ENCODE measurements around the gene AMACR. TPM values are rescaled to one million over a fixed set of nuclear protein-coding genes. Genes with fewer than 3 reads are reported as not detected.
"Not testable (repeated sequence)": the region's sequence is repeated elsewhere in the genome, so short reads cannot be mapped to it uniquely, and the experiment has no call there.

AMACR gene
- total and polyA plus RNA-seq, 4 experiments from 2014 or later, result 5.2 to 9.2 (median 7.4) TPM

DNA sequence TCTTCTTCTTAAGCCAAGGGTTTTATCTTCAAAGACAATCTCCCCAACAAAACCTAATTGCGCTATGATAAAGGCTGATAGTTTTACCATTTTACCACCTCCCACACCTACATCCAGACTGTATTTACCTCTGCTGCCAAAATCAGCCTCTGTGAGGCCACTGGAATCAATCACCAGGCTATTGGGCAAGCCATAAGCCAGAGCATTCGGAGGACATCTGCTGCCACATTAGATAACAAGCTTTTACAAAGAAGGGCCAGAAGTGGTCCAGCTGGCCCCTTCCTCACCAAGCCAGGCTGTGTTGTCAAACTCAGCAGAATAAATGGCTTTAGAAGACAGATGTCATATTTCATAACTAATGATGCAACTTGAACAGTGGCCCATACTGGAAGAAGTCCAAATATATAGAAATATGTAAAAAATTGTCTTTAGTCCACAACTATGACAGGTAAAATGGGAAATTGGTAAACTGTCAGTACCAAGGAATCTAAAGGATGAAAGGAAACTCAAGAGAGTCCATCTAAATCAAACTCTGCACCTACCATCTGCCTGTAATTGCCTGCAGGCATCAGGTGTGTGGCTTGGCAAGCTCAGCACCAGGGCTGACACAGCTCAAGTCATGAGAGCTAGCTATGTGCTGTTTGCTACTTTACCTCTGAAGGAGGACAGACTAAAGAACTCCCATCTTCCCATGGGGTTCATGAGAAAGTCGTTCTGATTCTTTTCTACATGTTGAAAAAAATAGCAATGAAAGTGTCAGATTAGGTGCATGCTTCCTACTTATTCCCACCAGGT is 39.4 kb downstream of the AMACR start:
- POLR2A ChIA-PET (ENCODE audit: partially characterized antibody), result no interaction called here
- H3K9me3 Mint-ChIP-seq, result no peaks in the 10 kb centered on the region
- H3K4me1 ChIP-seq (ENCODE audit: insufficient read depth, low read length), result no peaks in the 10 kb centered on the region
- no peaks in the 10 kb centered on the region for H3K27me3 ChIP-seq (ENCODE audit: insufficient read depth, low read length)
- peak overlapping the region in 1 of 7 donors; percentile 58 for H3K27ac Mint-ChIP-seq
- peaks cover 4 to 17% (median 8%) of the 10 kb centered on the region in 4 donors for H3K4me1 Mint-ChIP-seq
- H3K27me3 Mint-ChIP-seq, result no peaks in the 10 kb centered on the region
- H3K36me3 ChIP-seq (ENCODE audit: insufficient read depth, low read length), result no peaks in the 10 kb centered on the region
- H3K36me3 Mint-ChIP-seq, result no peaks in the 10 kb centered on the region
- intact Hi-C loops (cut with micrococcal nuclease), result no loop called here
- no peak overlapping the region for H3K27ac ChIP-seq (ENCODE audit: low read depth, low read length)
- H3K4me3 ChIP-seq (ENCODE audit: low read length in 2 of 2), result no peak overlapping the region
- CTCF ChIA-PET (ENCODE audit: partially characterized antibody), result interaction anchor here (0.7 to 3.7 kb wide), 6 partner anchors 10 to 534 kb away, joined by 3 to 28 read pairs (median 6); partner anchors contain the start of gene TARS1
- H3K4me3 Mint-ChIP-seq, result no peak overlapping the region
- H3K9me3 ChIP-seq (ENCODE audit: control insufficient read depth in 1 of 2, low read length in 2 of 2), result no peaks in the 10 kb centered on the region
- no peak for DNase-seq

DNA sequence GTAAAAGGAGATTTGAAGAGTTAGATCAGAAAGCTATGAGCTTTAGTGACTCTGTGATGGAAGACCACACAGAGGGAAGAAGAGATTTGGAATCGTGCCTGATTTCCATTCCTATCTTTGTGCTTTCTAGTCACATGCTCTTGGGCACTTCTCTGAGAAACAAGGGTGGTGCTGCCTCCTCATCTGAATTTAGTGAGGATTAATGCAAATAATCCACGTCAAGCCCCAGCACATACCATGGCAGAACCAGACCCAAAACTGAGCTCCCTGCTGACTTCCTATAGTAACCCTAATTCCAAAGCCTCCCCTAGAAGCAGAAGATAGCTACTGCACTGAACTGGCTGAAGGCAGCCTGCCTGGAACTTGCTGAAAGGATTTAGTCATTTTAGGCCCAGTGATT is 41.0 kb downstream of the AMACR start:
- Histone ChIP-seq H3K9me3 (ENCODE audit: control insufficient read depth in 1 of 2, low read length in 2 of 2) (no peaks in the 10 kb centered on the region), H3K4me3 (ENCODE audit: low read length in 2 of 2) (no peak overlapping the region), H3K36me3 (ENCODE audit: insufficient read depth, low read length) (no peaks in the 10 kb centered on the region), H3K27me3 (ENCODE audit: insufficient read depth, low read length) (no peaks in the 10 kb centered on the region), H3K4me1 (ENCODE audit: insufficient read depth, low read length) (no peaks in the 10 kb centered on the region), H3K27ac (ENCODE audit: low read depth, low read length) (no peak overlapping the region)
- ChIA-PET CTCF (ENCODE audit: partially characterized antibody) (no interaction called here), POLR2A (ENCODE audit: partially characterized antibody) (no interaction called here)
- DNase-seq, result no peak
- intact Hi-C loops (cut with micrococcal nuclease), result no loop called here
- no peaks in the 10 kb centered on the region for H3K9me3 Mint-ChIP-seq
- H3K27me3 Mint-ChIP-seq, result no peaks in the 10 kb centered on the region
- no peak overlapping the region for H3K4me3 Mint-ChIP-seq
- peak overlapping the region in 1 of 7 donors; percentile 56 for H3K27ac Mint-ChIP-seq
- H3K4me1 Mint-ChIP-seq, result peaks cover 4 to 16% (median 8%) of the 10 kb centered on the region in 4 donors
- H3K36me3 Mint-ChIP-seq, result no peaks in the 10 kb centered on the region

DNA sequence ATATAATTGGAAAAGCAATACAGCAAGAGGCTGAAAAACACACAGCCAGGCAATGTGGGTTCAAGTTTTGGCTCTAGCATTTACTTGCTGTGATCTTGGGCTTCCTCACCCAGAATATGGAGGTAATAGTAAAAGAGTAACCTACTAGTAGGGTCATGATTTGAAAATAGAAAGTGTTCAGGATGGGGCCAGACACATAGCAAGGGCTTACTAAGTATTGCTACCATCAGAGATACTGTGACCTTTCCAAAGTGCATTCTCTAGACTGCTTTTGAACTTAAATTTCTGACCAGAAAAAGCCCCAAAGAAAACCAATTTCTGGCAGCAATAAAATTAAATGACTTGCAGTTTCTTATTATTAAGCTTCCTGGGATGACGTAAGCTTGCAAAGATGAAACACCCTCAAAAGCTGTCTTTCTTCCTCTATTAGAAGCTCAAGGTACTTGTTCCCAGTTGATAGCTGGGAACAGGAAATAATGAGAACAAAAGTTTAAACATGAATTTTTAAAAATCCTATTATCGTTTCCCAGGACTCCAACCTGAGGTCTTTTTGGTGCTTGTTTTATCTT is 43.6 kb downstream of the AMACR start:
- Mint-ChIP-seq H3K27me3 (peaks cover 0 to 1% of the 10 kb centered on the region in 2 donors), H3K4me1 (peaks cover 4 to 16% (median 8%) of the 10 kb centered on the region in 4 donors), H3K4me3 (no peak overlapping the region), H3K27ac (no peak overlapping the region), H3K36me3 (no peaks in the 10 kb centered on the region), H3K9me3 (no peaks in the 10 kb centered on the region)
- Histone ChIP-seq H3K27ac (ENCODE audit: low read depth, low read length) (no peak overlapping the region), H3K4me1 (ENCODE audit: insufficient read depth, low read length) (no peaks in the 10 kb centered on the region), H3K27me3 (ENCODE audit: insufficient read depth, low read length) (no peaks in the 10 kb centered on the region), H3K36me3 (ENCODE audit: insufficient read depth, low read length) (no peaks in the 10 kb centered on the region), H3K4me3 (ENCODE audit: low read length in 2 of 2) (no peak overlapping the region), H3K9me3 (ENCODE audit: control insufficient read depth in 1 of 2, low read length in 2 of 2) (no peaks in the 10 kb centered on the region)
- intact Hi-C loops (cut with micrococcal nuclease), result no loop called here
- no peak for DNase-seq
- POLR2A ChIA-PET (ENCODE audit: partially characterized antibody), result no interaction called here
- CTCF ChIA-PET (ENCODE audit: partially characterized antibody), result no interaction called here

DNA sequence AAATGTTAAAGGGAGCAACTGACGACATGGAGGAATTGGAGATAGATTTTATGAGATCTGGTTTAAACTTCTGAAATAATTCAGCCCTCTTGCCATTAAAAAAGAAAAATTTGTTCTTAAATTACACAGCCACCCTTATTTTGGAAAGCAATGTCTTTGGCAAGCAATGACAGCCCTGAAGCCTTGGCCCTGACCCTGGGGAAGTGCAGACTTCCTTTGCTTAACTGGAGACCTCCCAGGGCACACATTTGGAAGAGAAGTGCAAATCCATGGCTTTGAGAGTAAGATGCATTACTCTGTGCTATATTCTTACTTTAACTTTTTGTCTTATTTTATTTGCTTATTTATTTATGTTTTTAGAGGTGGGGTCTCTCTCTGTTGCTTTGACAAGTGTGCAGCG is 49.7 kb downstream of the AMACR start:
- Mint-ChIP-seq H3K9me3 (peaks cover 0 to 15% (median 8%) of the 10 kb centered on the region in 8 donors), H3K27me3 (peaks cover 5 to 7% of the 10 kb centered on the region in 2 donors), H3K36me3 (no peaks in the 10 kb centered on the region), H3K27ac (no peak overlapping the region), H3K4me1 (no peaks in the 10 kb centered on the region), H3K4me3 (no peak overlapping the region)
- Histone ChIP-seq H3K36me3 (ENCODE audit: insufficient read depth, low read length) (no peaks in the 10 kb centered on the region), H3K4me3 (ENCODE audit: low read length in 2 of 2) (no peak overlapping the region), H3K4me1 (ENCODE audit: insufficient read depth, low read length) (no peaks in the 10 kb centered on the region), H3K27ac (ENCODE audit: low read depth, low read length) (no peak overlapping the region), H3K9me3 (ENCODE audit: control insufficient read depth in 1 of 2, low read length in 2 of 2) (no peaks in the 10 kb centered on the region), H3K27me3 (ENCODE audit: insufficient read depth, low read length) (no peaks in the 10 kb centered on the region)
- ChIA-PET POLR2A (ENCODE audit: partially characterized antibody) (no interaction called here), CTCF (ENCODE audit: partially characterized antibody) (no interaction called here)
- DNase-seq, result no peak
- intact Hi-C loops (cut with micrococcal nuclease), result no loop called here

DNA sequence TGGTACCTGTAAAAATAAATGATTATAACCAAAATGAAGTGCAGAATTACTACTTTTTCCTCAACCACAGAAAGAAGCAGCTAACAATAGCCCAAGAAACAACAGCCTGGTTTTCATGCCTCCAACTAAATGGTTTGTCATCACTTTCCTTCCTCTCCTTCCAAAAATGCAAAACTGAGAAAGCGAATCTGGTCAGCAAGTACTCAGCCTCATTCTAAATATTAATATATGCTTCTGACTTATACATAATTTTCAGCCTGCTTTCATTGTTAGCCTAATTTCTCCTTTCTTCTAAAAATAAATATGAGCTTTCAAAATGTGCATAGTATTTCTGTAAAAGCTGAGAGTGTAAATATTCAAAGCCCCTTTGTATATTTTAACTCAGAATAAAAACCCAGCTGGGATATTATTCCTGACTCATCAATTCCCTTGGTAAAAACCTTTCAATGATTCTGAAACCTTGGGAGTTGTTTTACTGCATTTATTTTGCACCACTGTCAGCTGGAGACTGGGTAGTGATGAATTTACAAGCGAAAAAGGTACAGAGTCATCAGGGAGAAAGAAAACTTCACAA is 50.2 kb downstream of the AMACR start:
- Histone ChIP-seq H3K9me3 (ENCODE audit: control insufficient read depth in 1 of 2, low read length in 2 of 2) (no peaks in the 10 kb centered on the region), H3K4me1 (ENCODE audit: insufficient read depth, low read length) (no peaks in the 10 kb centered on the region), H3K36me3 (ENCODE audit: insufficient read depth, low read length) (no peaks in the 10 kb centered on the region), H3K27ac (ENCODE audit: low read depth, low read length) (no peak overlapping the region), H3K27me3 (ENCODE audit: insufficient read depth, low read length) (no peaks in the 10 kb centered on the region), H3K4me3 (ENCODE audit: low read length in 2 of 2) (no peak overlapping the region)
- intact Hi-C loops (cut with micrococcal nuclease), result no loop called here
- CTCF ChIA-PET (ENCODE audit: partially characterized antibody), result no interaction called here
- peaks cover 5 to 7% of the 10 kb centered on the region in 2 donors for H3K27me3 Mint-ChIP-seq
- no peak overlapping the region for H3K27ac Mint-ChIP-seq
- H3K4me3 Mint-ChIP-seq, result no peak overlapping the region
- no peaks in the 10 kb centered on the region for H3K4me1 Mint-ChIP-seq
- POLR2A ChIA-PET (ENCODE audit: partially characterized antibody), result no interaction called here
- H3K9me3 Mint-ChIP-seq, result peaks cover 0 to 15% (median 8%) of the 10 kb centered on the region in 8 donors
- no peak for DNase-seq
- H3K36me3 Mint-ChIP-seq, result no peaks in the 10 kb centered on the region

DNA sequence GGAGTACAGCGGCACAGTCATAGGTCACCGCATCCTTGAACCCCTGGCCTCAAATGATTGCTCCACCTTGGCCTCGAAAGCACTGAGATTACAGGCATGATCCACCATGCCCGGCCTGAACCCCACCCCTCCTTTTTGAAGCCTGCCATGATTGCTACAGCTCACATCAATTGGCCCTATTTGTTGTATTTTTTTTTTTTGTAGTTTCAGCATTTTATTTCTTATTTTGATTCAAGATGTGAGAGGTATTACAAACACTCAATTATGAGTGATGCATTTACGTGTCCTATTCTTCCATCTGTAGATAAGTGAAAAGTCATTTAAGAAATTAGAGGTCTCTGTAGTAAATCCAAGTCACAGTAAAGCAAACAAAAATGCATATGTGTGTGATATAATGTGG is 55.7 kb downstream of the AMACR start:
- intact Hi-C loops (cut with micrococcal nuclease); CTCF ChIA-PET (ENCODE audit: partially characterized antibody); POLR2A ChIA-PET (ENCODE audit: partially characterized antibody); H3K9me3 ChIP-seq (ENCODE audit: control insufficient read depth in 1 of 2, low read length in 2 of 2); H3K27me3 ChIP-seq (ENCODE audit: insufficient read depth, low read length); H3K27ac Mint-ChIP-seq; H3K36me3 ChIP-seq (ENCODE audit: insufficient read depth, low read length); H3K27me3 Mint-ChIP-seq; DNase-seq; H3K4me3 Mint-ChIP-seq; H3K4me3 ChIP-seq (ENCODE audit: low read length in 2 of 2); H3K27ac ChIP-seq (ENCODE audit: low read depth, low read length); H3K36me3 Mint-ChIP-seq; H3K4me1 Mint-ChIP-seq; H3K4me1 ChIP-seq (ENCODE audit: insufficient read depth, low read length): not testable (repeated sequence)
- peaks cover 0 to 17% (median 9%) of the 10 kb centered on the region in 8 donors for H3K9me3 Mint-ChIP-seq

DNA sequence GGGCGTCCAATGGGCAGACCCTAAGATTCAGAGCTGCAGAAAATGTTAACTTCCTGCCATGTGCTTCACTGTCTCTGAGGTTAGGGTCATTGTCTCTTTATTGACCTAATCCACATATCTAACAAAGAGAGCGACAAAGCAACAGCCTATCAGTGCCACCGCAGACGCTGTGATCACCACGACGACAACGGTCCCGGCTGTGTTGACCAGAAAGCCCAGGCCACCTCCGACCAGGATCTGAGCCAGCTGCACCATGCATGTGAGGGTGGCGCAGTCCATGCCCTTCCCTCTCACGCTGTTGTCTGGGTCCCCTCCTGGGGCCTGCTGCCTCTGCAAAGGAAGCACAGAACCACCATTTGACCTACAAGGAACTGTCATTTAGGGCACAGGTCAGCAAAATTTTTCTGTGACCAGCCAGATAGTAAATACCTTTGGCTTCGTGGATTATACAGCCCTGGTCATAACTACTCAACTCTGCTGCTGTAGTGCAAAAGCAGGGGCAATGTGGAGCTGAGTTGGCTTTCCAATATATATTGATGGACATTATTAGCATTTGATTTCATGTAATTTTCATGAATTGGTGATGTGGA is 63.2 kb downstream of the AMACR start:
- ChIA-PET CTCF (ENCODE audit: partially characterized antibody) (interaction anchor here (1.4 to 2.5 kb wide), 2 partner anchors 10 kb away, joined by 5 to 7 read pairs; no protein-coding TSS in a partner anchor), POLR2A (ENCODE audit: partially characterized antibody) (no interaction called here)
- Mint-ChIP-seq H3K36me3 (no peaks in the 10 kb centered on the region), H3K4me1 (no peaks in the 10 kb centered on the region), H3K27ac (no peak overlapping the region), H3K9me3 (peaks cover 0 to 4% (median 0%) of the 10 kb centered on the region in 8 donors), H3K27me3 (peaks cover 17 to 24% of the 10 kb centered on the region in 2 donors), H3K4me3 (no peak overlapping the region)
- H3K4me1 ChIP-seq (ENCODE audit: insufficient read depth, low read length), result no peaks in the 10 kb centered on the region
- no peaks in the 10 kb centered on the region for H3K9me3 ChIP-seq (ENCODE audit: control insufficient read depth in 1 of 2, low read length in 2 of 2)
- no peak overlapping the region for H3K4me3 ChIP-seq (ENCODE audit: low read length in 2 of 2)
- intact Hi-C loops (cut with micrococcal nuclease), result no loop called here
- no peak for DNase-seq
- H3K27me3 ChIP-seq (ENCODE audit: insufficient read depth, low read length), result no peaks in the 10 kb centered on the region
- H3K36me3 ChIP-seq (ENCODE audit: insufficient read depth, low read length), result no peaks in the 10 kb centered on the region
- H3K27ac ChIP-seq (ENCODE audit: low read depth, low read length), result no peak overlapping the region
